Central memory CD8-positive, alpha-beta T cell (primary cell): ENCODE measurements around the gene TUT1.
"Not testable (repeated sequence)": the region's sequence is repeated elsewhere in the genome, so short reads cannot be mapped to it uniquely, and the experiment has no call there.

Experiments
- ATAC-seq: fragments of 150-1000 bp; cut with Tn5 transposase; replicated peaks from 2 replicates; pipeline ENCODE4 v1.10.0; 2022; ENCODE audit warnings: mild to moderate bottlenecking, moderate FRiP score, moderate number of reproducible peaks; ENCODE audit not compliant: poor library complexity, severe bottlenecking; ENCODE audit errors: extremely low read depth
- DNase-seq, 2 donors: peaks; one replicate each; pipeline ENCODE4 v3.0.0; 2021; ENCODE audit warnings: low spot score in 2 of 2
- H3K27ac Mint-ChIP-seq: one replicate; pipeline ENCODE4 v1.8.0; 2022; ENCODE audit warnings: low read depth, mild to moderate bottlenecking, moderate library complexity, mixed read lengths
- H3K27me3 Mint-ChIP-seq: one replicate; pipeline ENCODE4 v1.8.0; 2022; ENCODE audit warnings: mixed read lengths
- H3K36me3 Mint-ChIP-seq: one replicate; pipeline ENCODE4 v1.8.0; 2022; ENCODE audit warnings: mild to moderate bottlenecking, moderate library complexity, mixed read lengths; ENCODE audit not compliant: insufficient read depth
- H3K4me1 Mint-ChIP-seq: one replicate; pipeline ENCODE4 v1.8.0; 2022; ENCODE audit warnings: mixed read lengths
- H3K4me3 Mint-ChIP-seq: one replicate; pipeline ENCODE4 v1.8.0; 2022; ENCODE audit warnings: mild to moderate bottlenecking, moderate library complexity, mixed read lengths
- H3K9me3 Mint-ChIP-seq: one replicate; pipeline ENCODE4 v1.8.0; 2022; ENCODE audit warnings: mixed read lengths

TUT1 gene

DNA sequence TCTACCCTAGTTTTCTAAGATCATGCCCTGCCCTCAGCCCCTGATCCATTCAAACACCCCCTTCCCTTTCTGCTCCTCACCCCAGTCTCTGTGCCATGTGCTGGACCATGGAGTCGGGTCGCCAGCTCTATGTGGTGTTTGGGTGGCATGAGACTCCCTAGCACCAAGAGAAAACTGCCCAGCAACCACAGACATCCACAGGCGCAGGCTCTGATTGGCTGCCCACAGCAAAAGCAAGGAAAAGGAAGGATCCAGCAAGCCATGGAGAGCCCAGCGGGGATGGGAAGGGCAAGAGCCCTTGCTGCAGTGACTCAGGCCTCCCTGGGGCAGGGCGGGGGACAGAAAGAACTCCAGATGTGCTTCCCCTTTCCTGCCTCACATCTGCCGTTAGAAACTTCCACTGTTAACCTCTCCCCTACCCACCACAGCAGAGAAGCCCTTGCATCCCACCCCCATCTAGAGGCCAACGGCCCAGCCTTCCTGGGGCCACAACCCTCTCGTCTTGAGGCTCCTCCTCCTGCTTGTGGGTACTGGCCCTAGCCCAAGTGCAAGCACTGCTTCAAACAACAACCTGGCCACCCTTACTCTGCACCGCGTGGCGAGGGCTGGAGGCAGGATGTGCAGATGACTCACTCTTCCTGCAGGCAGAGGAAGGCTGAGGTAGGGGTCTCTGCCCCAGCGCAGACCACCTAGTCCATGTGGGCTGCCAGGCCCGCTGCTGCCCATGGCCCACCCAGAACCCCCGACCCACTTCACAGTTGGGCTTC is 35.0 kb downstream of the TUT1 start:
- Mint-ChIP-seq H3K27ac (peak overlapping the region; percentile 97), H3K9me3 (no peaks in the 10 kb centered on the region), H3K4me3 (peak overlapping the region; percentile 78), H3K4me1 (peaks cover 91% of the 10 kb centered on the region), H3K36me3 (peaks cover 52% of the 10 kb centered on the region), H3K27me3 (no peaks in the 10 kb centered on the region)
- DNase-seq (peak; percentile 67 to 86), ATAC-seq (peak; percentile 59)

DNA sequence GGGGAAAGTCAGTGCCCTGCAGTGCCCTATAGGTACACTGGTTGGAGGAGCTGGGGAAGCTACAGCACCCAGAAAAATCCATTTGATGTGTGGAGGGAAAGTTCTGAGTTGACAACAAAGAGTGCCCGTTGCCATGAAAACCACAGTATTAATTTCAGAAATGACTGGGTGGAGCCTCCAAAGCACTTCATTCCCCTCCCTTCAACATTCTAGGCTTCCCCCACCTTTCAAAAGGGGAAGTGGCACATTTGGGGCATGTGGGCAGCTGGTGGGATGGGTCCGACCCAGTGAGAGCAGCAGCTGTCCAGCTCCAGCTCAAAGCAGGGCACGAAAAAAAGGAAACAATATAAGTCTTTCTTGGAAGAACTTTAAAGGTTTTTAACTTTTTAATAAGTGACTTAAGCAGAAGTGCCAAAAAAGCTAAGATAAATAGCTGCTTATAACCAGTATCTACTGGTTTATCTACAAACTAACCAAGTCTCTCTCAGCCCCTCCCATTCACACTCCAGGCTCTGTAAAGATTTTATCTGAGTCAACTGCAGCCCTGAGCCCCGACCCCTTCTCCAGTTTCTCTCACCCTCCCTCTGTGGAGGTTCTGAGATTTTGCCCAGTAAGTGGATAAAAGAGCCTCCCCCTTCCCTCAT is 35.7 kb downstream of the TUT1 start:
- peaks cover 47% of the 10 kb centered on the region for H3K36me3 Mint-ChIP-seq

DNA sequence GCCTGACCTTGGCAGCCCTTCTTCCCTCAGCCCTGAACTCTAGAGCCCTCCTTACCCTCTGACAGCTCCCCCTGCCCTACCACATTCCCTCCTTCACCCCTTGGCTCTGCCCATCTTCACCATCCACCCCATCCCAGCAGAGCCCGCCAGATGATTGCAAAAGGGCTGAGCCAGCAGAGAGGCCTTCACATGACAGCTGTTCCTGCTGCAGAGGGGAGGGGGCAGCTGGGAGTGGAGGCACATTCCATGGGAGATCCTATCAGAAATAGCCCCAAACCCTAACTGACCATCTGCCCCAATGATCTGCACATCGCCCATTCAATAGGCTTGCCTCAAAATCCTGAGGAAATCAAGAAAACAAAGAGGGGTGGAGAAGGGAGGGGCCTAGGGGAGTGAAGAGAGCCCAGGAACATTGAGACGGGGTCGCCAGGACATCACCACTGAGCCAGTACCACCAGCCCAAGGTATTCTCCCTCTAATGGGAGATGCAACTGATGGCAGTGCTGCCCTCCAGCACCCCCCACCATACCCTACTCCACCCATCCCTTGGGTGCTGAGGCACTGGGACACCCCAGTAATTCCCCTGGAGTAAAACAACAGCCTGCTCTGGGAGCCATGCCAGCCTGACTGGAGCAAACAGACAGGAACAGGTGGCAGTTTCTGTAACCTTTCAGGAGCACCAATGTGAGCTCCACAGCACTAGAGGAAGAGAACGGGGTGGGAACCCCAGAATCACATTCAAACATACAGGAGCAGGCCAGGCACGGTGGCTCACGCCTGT is 36.7 kb downstream of the TUT1 start:
- Mint-ChIP-seq H3K4me3 (peak overlapping the region; percentile 78), H3K9me3 (no peaks in the 10 kb centered on the region), H3K27ac (peak overlapping the region; percentile 97), H3K4me1 (peaks cover 85% of the 10 kb centered on the region), H3K36me3 (peaks cover 45% of the 10 kb centered on the region), H3K27me3 (no peaks in the 10 kb centered on the region)
- no peak for ATAC-seq
- no peak for DNase-seq

More for the DNA sequence above, 35.7 kb downstream of the TUT1 start:
- no peaks in the 10 kb centered on the region for H3K27me3 Mint-ChIP-seq
- peak; percentile 54 for ATAC-seq
- H3K9me3 Mint-ChIP-seq: no peaks in the 10 kb centered on the region
- H3K4me1 Mint-ChIP-seq: peaks cover 93% of the 10 kb centered on the region
- peak overlapping the region; percentile 97 for H3K27ac Mint-ChIP-seq
- DNase-seq: peak in 1 of 2 donors; percentile 85
- H3K4me3 Mint-ChIP-seq: peak overlapping the region; percentile 78

DNA sequence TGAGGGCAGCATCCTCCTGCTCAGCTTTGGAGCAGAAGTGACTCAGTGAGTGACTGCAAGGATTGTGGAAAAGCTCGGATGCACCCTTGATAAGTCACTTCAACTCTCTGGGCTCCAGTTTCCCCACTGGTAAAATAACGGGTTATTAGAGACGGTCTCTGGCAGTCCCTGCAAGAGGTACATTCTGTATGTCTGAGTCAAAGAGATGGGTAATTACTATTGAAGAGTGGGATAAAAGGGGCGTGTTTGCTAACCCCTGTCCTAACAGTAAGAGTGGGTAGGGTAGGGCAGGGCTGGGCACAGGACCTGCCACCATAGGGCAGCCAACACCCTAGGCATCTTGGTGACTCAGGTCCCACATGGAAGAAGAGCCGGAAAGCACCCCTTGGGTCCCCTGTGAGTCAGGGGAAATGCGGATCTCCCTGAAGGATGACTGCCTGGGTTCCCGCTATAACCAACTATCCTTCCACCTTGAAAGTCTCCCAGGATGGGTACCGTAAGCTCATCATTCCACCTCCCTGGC is 37.4 kb downstream of the TUT1 start:
- no peak for ATAC-seq
- Mint-ChIP-seq H3K36me3 (peaks cover 42% of the 10 kb centered on the region), H3K4me3 (peak overlapping the region; percentile 78)

DNA sequence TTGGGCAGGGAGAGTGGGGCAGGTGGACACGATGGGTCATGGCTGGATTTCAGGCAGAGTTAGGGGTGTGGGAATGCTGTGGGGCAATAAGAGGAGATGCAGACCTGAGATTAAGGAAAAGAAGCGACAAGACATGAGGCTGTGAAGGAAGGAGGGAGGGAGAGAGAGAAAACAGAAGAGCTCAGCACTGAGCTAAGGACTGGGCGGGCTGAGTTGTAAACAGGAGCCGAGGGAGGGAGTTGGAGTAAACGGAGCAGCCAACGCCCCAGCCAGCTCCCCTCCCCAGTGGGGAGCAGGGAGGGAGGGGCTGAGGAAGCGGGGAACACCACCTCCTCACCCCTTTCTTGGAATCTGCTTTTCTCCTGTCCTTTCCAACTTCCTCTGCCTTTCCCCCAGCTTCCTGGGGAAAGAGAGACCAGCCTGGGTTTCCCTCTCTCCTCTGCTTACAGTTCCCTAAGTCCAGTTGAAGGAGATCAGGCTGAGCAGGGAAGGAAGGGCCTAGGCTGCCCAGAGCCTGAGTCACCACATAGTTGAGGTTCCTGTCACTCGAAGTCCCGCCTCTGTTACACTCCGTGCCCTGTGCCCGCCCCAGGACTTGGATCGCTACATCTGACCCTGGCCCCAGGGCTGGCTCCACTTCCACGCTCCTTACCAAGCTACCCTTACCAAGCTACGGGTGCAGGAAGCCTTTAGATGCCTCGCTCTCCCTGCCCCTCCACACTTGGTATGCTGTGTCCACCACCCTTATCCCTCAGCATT is 38.1 kb downstream of the TUT1 start:
- DNase-seq: no peak

More for the DNA sequence above, 37.4 kb downstream of the TUT1 start:
- no peak for DNase-seq
- H3K27ac Mint-ChIP-seq: peak overlapping the region; percentile 97
- no peaks in the 10 kb centered on the region for H3K27me3 Mint-ChIP-seq
- peaks cover 78% of the 10 kb centered on the region for H3K4me1 Mint-ChIP-seq
- no peaks in the 10 kb centered on the region for H3K9me3 Mint-ChIP-seq

DNA sequence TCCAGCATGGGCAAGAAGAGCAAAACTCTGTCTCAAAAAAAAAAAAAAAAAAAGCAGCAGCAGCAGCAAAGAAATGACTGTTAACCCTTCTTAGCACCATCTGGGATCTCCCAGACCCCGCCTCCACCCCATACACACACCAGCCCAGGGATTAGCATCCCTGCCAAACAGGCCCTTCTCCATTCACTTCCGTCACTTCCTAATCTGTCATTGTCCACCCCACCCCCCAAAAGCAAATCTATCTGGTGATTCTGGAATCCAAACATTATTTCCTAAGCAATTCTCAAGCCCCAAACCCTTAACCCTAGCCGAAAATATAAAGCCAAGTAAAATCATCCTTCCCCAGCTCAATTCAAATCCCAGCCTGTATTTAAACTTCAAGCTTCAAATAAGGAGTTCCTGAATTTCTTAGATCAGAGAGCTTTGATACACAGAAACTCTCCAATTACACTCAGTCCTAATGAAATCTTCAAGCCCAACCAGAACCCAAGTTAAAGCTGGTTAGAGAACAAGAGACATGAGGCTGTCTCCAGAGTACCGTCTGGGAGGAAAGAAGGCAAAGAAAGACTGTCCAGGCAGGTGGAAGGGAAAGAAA is 38.7 kb downstream of the TUT1 start:
- DNase-seq: no peak
- no peaks in the 10 kb centered on the region for H3K9me3 Mint-ChIP-seq
- peaks cover 79% of the 10 kb centered on the region for H3K4me1 Mint-ChIP-seq
- H3K27ac Mint-ChIP-seq: peak overlapping the region; percentile 97
- H3K36me3 Mint-ChIP-seq: peaks cover 43% of the 10 kb centered on the region
- no peaks in the 10 kb centered on the region for H3K27me3 Mint-ChIP-seq
- ATAC-seq: no peak
- peak overlapping the region; percentile 78 for H3K4me3 Mint-ChIP-seq

More for the DNA sequence above, 38.1 kb downstream of the TUT1 start:
- Mint-ChIP-seq H3K27ac (peak overlapping the region; percentile 97), H3K9me3 (no peaks in the 10 kb centered on the region), H3K36me3 (peaks cover 40% of the 10 kb centered on the region), H3K4me3 (peak overlapping the region; percentile 78), H3K4me1 (peaks cover 77% of the 10 kb centered on the region), H3K27me3 (no peaks in the 10 kb centered on the region)
- ATAC-seq: no peak

DNA sequence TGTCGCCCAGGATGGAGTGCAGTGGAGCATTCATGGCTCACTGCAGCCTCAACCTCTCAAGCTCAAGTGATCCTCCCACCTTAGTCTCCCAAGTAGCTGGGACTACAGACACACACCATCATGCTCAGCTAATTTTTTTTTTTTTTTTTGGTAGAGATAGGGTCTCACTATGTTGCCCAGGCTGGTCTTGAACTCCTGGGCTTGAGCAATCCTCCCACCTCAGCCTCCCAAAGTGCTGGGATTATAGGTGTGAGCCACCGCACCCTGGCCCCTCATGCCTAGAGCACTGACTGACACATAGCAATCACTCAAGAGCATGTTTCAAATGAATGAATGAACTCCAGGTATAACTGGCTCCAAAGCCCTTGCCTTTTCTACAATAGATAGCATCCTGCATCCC is 40.8 kb downstream of the TUT1 start:
- H3K4me3 Mint-ChIP-seq: peak overlapping the region; percentile 78
- peaks cover 44% of the 10 kb centered on the region for H3K36me3 Mint-ChIP-seq
- not testable (repeated sequence) for H3K27me3 Mint-ChIP-seq, H3K9me3 Mint-ChIP-seq, DNase-seq, ATAC-seq
- H3K4me1 Mint-ChIP-seq: peaks cover 64% of the 10 kb centered on the region
- peak overlapping the region; percentile 97 for H3K27ac Mint-ChIP-seq

DNA sequence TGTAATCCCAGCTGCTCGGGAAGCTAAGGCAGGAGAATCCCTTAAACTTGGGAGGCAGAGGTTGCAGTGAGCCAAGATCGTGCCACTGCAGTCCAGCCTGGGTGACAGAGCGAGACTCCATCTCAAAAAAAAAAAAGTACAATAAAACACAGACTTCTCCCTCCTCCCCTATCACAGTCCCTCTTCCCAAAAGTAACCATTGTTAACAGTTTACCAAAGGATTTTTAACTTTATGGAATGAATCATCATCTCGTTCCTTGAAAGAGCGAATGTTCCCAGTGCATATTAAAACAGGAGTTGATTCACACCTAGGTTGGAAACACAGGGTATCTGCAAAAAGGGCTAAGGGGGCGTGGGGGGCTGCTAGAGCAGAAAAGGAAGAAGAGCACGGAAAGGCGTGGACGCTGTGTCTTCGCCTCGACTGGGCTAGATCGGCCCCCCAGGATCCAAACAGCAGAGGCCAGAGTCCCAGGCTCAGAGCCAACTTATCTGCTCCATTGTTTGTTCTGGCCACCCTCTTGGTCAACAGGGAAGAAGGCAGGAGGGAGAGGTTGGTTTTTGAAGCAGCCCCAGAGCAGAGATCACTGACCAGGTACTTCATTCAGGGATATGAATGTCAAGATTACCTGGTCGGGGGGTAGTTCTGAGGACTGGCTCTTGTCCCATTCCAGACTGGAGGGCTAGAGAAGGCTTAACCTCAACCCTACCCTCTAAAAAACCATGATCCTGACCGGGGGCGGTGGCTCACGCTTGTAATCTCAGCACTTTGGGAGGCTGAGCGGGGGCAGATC is 42.6 kb downstream of the TUT1 start:
- peak overlapping the region; percentile 99 for H3K4me3 Mint-ChIP-seq
- H3K4me1 Mint-ChIP-seq: peaks cover 64% of the 10 kb centered on the region
- H3K27ac Mint-ChIP-seq: peak overlapping the region; percentile 96
- peaks cover 53% of the 10 kb centered on the region for H3K36me3 Mint-ChIP-seq
- H3K27me3 Mint-ChIP-seq: no peaks in the 10 kb centered on the region
- no peaks in the 10 kb centered on the region for H3K9me3 Mint-ChIP-seq
- ATAC-seq (no peak), DNase-seq (no peak)

DNA sequence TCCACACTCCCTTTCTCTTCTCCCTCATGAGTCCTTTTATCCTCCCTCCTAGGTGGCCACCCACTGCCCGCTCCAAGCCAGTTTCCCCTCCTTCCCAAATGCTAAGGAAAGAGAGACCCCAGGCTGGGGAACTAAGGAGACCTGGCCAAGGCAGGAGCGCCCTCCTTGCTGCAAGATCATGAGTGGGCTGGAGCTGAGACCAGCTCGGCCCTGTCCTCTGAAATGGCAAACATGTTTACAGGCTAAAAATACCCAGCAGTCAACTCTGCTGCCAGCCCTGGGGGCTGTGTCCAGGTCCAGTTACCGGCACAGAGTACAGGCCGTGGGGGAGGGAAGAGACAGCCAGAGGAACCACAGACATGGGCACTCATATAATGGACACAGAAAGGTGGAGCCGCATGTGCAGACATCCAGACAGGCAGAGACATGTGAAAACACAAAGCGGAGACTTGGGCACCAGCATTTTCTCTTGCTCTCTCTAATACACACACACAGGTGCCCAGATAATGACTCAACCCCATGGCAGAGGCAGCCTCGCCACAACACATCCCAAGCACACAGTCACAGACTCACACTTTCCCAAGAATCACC is 43.5 kb downstream of the TUT1 start:
- Mint-ChIP-seq H3K4me1 (peaks cover 64% of the 10 kb centered on the region), H3K27ac (peak overlapping the region; percentile 96), H3K9me3 (no peaks in the 10 kb centered on the region), H3K4me3 (peak overlapping the region; percentile 99), H3K36me3 (peaks cover 60% of the 10 kb centered on the region), H3K27me3 (no peaks in the 10 kb centered on the region)
- DNase-seq: no peak
- ATAC-seq: no peak

DNA sequence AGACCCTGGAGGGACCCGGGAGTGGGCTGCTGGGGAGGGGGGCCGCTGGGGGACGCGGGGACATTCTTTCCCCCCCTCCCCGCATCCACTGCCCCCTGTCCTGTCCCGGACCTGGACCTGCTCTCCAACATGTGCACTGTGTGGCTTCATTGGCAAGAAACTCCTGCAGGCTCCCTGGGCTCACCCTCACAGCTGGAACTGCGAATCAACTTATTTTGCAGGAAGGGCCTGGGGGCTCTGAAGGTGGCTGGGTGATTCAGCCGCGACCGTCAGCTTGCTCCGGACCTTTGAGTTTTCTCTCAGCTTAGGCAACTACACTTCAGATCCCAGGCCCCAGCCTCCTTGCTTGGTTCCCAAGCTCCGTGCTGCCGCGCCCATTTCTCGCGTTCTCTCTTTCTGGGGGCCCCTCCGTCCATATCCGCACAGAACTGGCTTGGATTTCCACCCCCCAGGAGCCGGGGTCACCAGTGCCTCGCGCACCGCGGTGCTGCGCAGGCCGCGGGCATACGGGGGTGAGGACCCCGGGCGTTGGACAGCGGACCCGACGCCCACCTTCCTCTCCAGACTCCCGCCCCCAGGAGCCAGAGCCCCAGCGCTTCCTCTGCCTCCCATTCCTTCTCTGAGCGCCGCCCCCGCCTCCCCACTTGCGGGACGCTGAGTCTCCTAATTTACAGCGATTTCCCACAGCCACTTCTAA is 44.2 kb downstream of the TUT1 start:
- Mint-ChIP-seq H3K9me3 (no peaks in the 10 kb centered on the region), H3K4me1 (peaks cover 64% of the 10 kb centered on the region), H3K4me3 (peak overlapping the region; percentile 99), H3K27ac (peak overlapping the region; percentile 96), H3K27me3 (no peaks in the 10 kb centered on the region), H3K36me3 (peaks cover 61% of the 10 kb centered on the region)
- DNase-seq (no peak), ATAC-seq (no peak)
